Measurements from ENCODE around the gene UPK1A. TPM values are rescaled to one million over a fixed set of nuclear protein-coding genes. Genes with fewer than 3 reads are reported as not detected.
A peak's percentile ranks its signal among the peaks of the same experiment; 100 is the strongest.

UPK1A gene
- total RNA-seq (not detected), polyA plus RNA-seq (under 1 TPM in 1 of 2 donors, not detected in 1; 0.16 TPM)

DNA sequence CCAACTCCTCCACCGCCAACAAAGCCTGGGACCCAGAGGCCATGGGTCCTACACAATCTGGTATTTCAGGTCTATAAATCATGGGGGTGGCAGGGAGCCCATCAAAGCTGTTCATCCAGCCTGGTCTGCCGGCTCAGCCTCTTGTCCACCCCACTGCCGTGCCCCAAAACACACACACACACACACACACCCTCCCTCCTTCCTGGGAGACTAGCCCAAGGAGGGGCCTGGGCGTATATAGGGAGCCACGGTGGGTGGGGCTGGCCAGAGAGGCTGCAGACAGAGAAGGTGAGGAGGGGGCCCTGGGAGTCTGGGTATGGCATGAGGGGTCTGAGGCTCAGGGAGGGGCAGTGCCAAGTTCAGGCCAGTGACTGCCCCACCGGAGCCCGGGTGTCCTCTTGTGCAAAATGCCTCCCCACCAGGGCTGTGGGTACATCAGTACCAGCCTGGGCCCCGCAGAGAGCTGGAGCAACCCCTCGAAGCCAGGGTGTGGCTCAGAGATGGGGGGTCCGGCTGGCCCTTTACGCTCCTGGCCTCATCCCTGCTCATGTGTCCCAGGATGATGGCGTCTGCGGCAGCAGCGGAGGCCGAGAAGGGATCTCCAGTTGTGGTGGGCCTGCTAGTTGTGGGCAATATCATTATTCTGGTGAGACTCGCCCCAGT lies at the start of gene UPK1A:
Gene UPK1A, plus strand, starts transcription at position 267 of the 663 bp plus-strand sequence. Its CDS starts 296 bp downstream, at position 563.
- intact Hi-C loops (cut with DNase I) = no loop called here
- Histone ChIP-seq H3K36me3 (peaks cover 0 to 4% (median 0%) of the 10 kb centered on the region in 3 donors), H3K27ac (no peak within 1 kb of the TSS), H3K9me3 (no peaks in the 10 kb centered on the region), H3K27me3 (peaks cover 0 to 5% (median 0%) of the 10 kb centered on the region in 4 donors), H3K4me1 (no peaks in the 10 kb centered on the region), H3K4me3 (no peak within 1 kb of the TSS)
- peak in 1 of 6 donors; percentile 50 for DNase-seq
- FAIRE-seq = no peak
- no peak for TF ChIP-seq CTCF (IDR thresholded peaks at IDR 0.05)
- ATAC-seq = peak in 1 of 4 donors; percentile 15
- WGBS, 2 donors = 49 to 55% methylated on average over 15 to 16 of the region's 16 CpGs

DNA sequence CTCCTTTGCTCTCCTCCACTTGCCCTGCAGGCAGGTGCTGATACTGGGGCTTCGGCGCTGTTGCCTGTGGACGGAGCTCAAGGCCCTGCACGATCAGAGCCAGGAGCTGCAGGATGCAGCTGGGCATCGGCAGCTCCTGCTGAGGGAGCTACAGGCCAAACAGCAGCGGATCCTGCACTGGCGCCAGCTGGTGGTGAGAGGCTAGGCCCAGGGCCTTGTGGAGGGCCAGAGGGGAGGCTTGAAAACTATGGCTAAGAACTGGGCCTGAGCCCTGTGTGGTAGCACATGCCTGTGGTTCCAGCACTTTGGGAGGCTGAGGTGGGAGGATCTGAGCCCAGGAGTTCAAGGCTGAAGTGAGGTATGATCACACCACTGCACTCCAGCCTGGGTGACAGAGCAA lies 47.5 kb upstream of the UPK1A start:
- Histone ChIP-seq H3K9me3 (no peaks in the 10 kb centered on the region), H3K4me1 (no peaks in the 10 kb centered on the region), H3K27ac (no peak overlapping the region), H3K4me3 (no peak overlapping the region), H3K36me3 (no peaks in the 10 kb centered on the region), H3K27me3 (no peaks in the 10 kb centered on the region)
- TF ChIP-seq CTCF (IDR thresholded peaks at IDR 0.05) = no peak
- FAIRE-seq = no peak
- no peak for ATAC-seq
- intact Hi-C loops (cut with DNase I) = no loop called here
- 81 to 84% methylated on average over 7 of the region's 7 CpGs for WGBS, 2 donors
- DNase-seq = no peak

- ATAC-seq = no peak
- WGBS, 2 donors = 96 to 97% methylated on average over 11 to 12 of the region's 12 CpGs
- H3K36me3 ChIP-seq = no peaks in the 10 kb centered on the region
- TF ChIP-seq CTCF (IDR thresholded peaks at IDR 0.05) = no peak
- no peak for FAIRE-seq
- H3K27ac ChIP-seq = no peak overlapping the region
- no peaks in the 10 kb centered on the region for H3K4me1 ChIP-seq
- H3K27me3 ChIP-seq = no peaks in the 10 kb centered on the region
- H3K9me3 ChIP-seq = no peaks in the 10 kb centered on the region
- DNase-seq = peak in 1 of 6 donors; percentile 60
- intact Hi-C loops (cut with DNase I) = no loop called here
- H3K4me3 ChIP-seq = no peak overlapping the region
Observed at GRCh38 chr19:35619290-35619923, 46.9 kb upstream of the UPK1A start.

GRCh38 chr19:35620001-35620400 lies 46.3 kb upstream of the UPK1A start:
- no peaks in the 10 kb centered on the region for H3K36me3 ChIP-seq
- FAIRE-seq (no peak), ATAC-seq (no peak), DNase-seq (peak in 1 of 6 donors; percentile 69)
- H3K9me3 ChIP-seq = no peaks in the 10 kb centered on the region
- no peaks in the 10 kb centered on the region for H3K27me3 ChIP-seq
- WGBS, 2 donors = 90 to 93% methylated on average over 17 of the region's 17 CpGs
- no peak overlapping the region for H3K4me3 ChIP-seq
- intact Hi-C loops (cut with DNase I) = no loop called here
- no peaks in the 10 kb centered on the region for H3K4me1 ChIP-seq
- H3K27ac ChIP-seq = no peak overlapping the region
- no peak for TF ChIP-seq CTCF (IDR thresholded peaks at IDR 0.05)

- intact Hi-C loops (cut with DNase I) = no loop called here
- no peaks in the 10 kb centered on the region for H3K27me3 ChIP-seq
- H3K36me3 ChIP-seq = no peaks in the 10 kb centered on the region
- H3K4me3 ChIP-seq = no peak overlapping the region
- H3K4me1 ChIP-seq = no peaks in the 10 kb centered on the region
- no peak for TF ChIP-seq CTCF (IDR thresholded peaks at IDR 0.05)
- WGBS, 2 donors = 90 to 92% methylated on average over 9 of the region's 9 CpGs
- H3K27ac ChIP-seq = no peak overlapping the region
- FAIRE-seq (no peak), DNase-seq (no peak), ATAC-seq (no peak)
- H3K9me3 ChIP-seq = no peaks in the 10 kb centered on the region
Observed at GRCh38 chr19:35621708-35622107, 44.6 kb upstream of the UPK1A start.
